Neural progenitor cell (in vitro differentiated cells): Measurements from ENCODE around the gene IL17RB. TPM values are rescaled to one million over a fixed set of nuclear protein-coding genes. Genes with fewer than 3 reads are reported as not detected.

Source experiments
- DNase-seq: peaks from one replicate; pipeline ENCODE4 v3.0.0-alpha.2; 2016; ENCODE audit warnings: low spot score
- H2AFZ ChIP-seq: fragments of 200-600 bp; sonication (generic); replicated peaks from 2 replicates; pipeline ENCODE4 v1.6.1; 2016; ENCODE audit warnings: antibody characterized with exemption
- H3F3A ChIP-seq: fragments of 200-600 bp; sonication (generic); 2 replicates; pipeline ENCODE4 v1.6.1; 2016; ENCODE audit warnings: antibody characterized with exemption, low read depth
- H3K27ac ChIP-seq: fragments of 200-600 bp; sonication (generic); 2 replicates; pipeline ENCODE4 v1.5.1; 2016; ENCODE audit warnings: mild to moderate bottlenecking
- H3K27me3 ChIP-seq: fragments of 200-600 bp; sonication (generic); 2 replicates; pipeline ENCODE4 v1.6.1; 2016; ENCODE audit warnings: mild to moderate bottlenecking, moderate library complexity
- H3K36me3 ChIP-seq: fragments of 200-600 bp; sonication (generic); 2 replicates; pipeline ENCODE4 v1.5.1; 2016
- H3K4me1 ChIP-seq: fragments of 200-600 bp; sonication (generic); 2 replicates; pipeline ENCODE4 v1.6.1; 2016; ENCODE audit warnings: mixed run types
- H3K4me2 ChIP-seq: fragments of 200-600 bp; sonication (generic); 2 replicates; pipeline ENCODE4 v1.6.1; 2016
- H3K4me3 ChIP-seq: fragments of 200-600 bp; sonication (generic); 2 replicates; pipeline ENCODE4 v1.5.1; 2016
- H3K79me2 ChIP-seq: fragments of 200-600 bp; sonication (generic); 2 replicates; pipeline ENCODE4 v1.6.1; 2016; ENCODE audit warnings: low read depth
- H3K9ac ChIP-seq: fragments of 200-600 bp; sonication (generic); 2 replicates; pipeline ENCODE4 v1.6.1; 2016
- H3K9me3 ChIP-seq: fragments of 200-600 bp; sonication (generic); 2 replicates; pipeline ENCODE4 v1.5.1; 2016; ENCODE audit warnings: low read depth
- H4K20me1 ChIP-seq: fragments of 200-600 bp; sonication (generic); 2 replicates; pipeline ENCODE4 v1.6.1; 2016; ENCODE audit warnings: low read depth
- H3K27ac Mint-ChIP-seq: 3 replicates; pipeline ENCODE4 v1.8.0; 2021; ENCODE audit warnings: mixed read lengths
- H3K27me3 Mint-ChIP-seq: 2 replicates; pipeline ENCODE4 v1.8.0; 2022; ENCODE audit warnings: low read depth, mild to moderate bottlenecking, inconsistent platforms, moderate library complexity, mixed read lengths; ENCODE audit not compliant: insufficient read depth
- H3K36me3 Mint-ChIP-seq: 3 replicates; pipeline ENCODE4 v1.8.0; 2021; ENCODE audit warnings: mixed read lengths
- H3K4me1 Mint-ChIP-seq: 3 replicates; pipeline ENCODE4 v1.8.0; 2021; ENCODE audit warnings: mixed read lengths
- H3K4me3 Mint-ChIP-seq: 3 replicates; pipeline ENCODE4 v1.8.0; 2021; ENCODE audit warnings: mild to moderate bottlenecking, moderate library complexity, mixed read lengths
- H3K9me3 Mint-ChIP-seq: 3 replicates; pipeline ENCODE4 v1.8.0; 2020; ENCODE audit warnings: mixed read lengths
- CTCF ChIP-seq: fragments of 200-600 bp; sonication (generic); IDR thresholded peaks from 2 replicates; pipeline ENCODE4 v1.5.1; 2017; ENCODE audit warnings: antibody characterized with exemption, mild to moderate bottlenecking
- EZH2 ChIP-seq: fragments of 200-600 bp; sonication (generic); IDR thresholded peaks from 2 replicates; pipeline ENCODE4 v1.6.1; 2017; ENCODE audit warnings: antibody characterized with exemption, mild to moderate bottlenecking, moderate library complexity
- EZH2phosphoT487 ChIP-seq: fragments of 200-600 bp; sonication (generic); IDR thresholded peaks from 2 replicates; pipeline ENCODE4 v1.6.1; 2017; ENCODE audit warnings: antibody characterized with exemption
- total RNA-seq: library from RNA; depleted of rRNA; stranded (reverse); fragments of >200 nt; gene quantifications from 2 replicates; pipeline ENCODE4 v1.2.3, GENCODE V29; 2015; ENCODE audit warnings: low replicate concordance

IL17RB gene
- total RNA-seq, 1 donor from 2014 or later: 3.4 TPM

- Histone ChIP-seq H3K9ac (no peak overlapping the region), H4K20me1 (peaks cover 4% of the 10 kb centered on the region), H3K36me3 (no peaks in the 10 kb centered on the region), H3K4me3 (no peak overlapping the region), H3F3A (no peaks in the 10 kb centered on the region), H3K4me1 (no peaks in the 10 kb centered on the region), H3K27me3 (no peaks in the 10 kb centered on the region), H3K9me3 (no peaks in the 10 kb centered on the region), H3K79me2 (no peaks in the 10 kb centered on the region), H3K27ac (no peak overlapping the region), H2AFZ (no peak overlapping the region), H3K4me2 (no peak overlapping the region)
- Mint-ChIP-seq H3K4me1 (no peaks in the 10 kb centered on the region), H3K27ac (no peak overlapping the region), H3K9me3 (no peaks in the 10 kb centered on the region), H3K4me3 (no peak overlapping the region), H3K27me3 (peaks cover 6% of the 10 kb centered on the region), H3K36me3 (peaks cover 3% of the 10 kb centered on the region)
- TF ChIP-seq EZH2phosphoT487 (no peak), EZH2 (no peak), CTCF (no peak)
- DNase-seq: no peak
Measured at GRCh38 chr3:53833053-53833645, 13.2 kb upstream of the IL17RB start.

GRCh38 chr3:53833700-53834099, 12.7 kb upstream of the IL17RB start:
- Histone ChIP-seq H4K20me1 (peaks cover 2% of the 10 kb centered on the region), H3K27me3 (no peaks in the 10 kb centered on the region), H3K4me1 (no peaks in the 10 kb centered on the region), H2AFZ (no peak overlapping the region), H3K4me2 (no peak overlapping the region), H3K79me2 (no peaks in the 10 kb centered on the region), H3K4me3 (no peak overlapping the region), H3F3A (no peaks in the 10 kb centered on the region), H3K9ac (no peak overlapping the region), H3K9me3 (no peaks in the 10 kb centered on the region), H3K36me3 (no peaks in the 10 kb centered on the region), H3K27ac (no peak overlapping the region)
- no peak for TF ChIP-seq EZH2
- no peak for TF ChIP-seq EZH2phosphoT487
- TF ChIP-seq CTCF: no peak
- H3K4me1 Mint-ChIP-seq: no peaks in the 10 kb centered on the region
- no peak overlapping the region for H3K27ac Mint-ChIP-seq
- H3K27me3 Mint-ChIP-seq: peaks cover 6% of the 10 kb centered on the region
- H3K4me3 Mint-ChIP-seq: no peak overlapping the region
- DNase-seq: no peak
- H3K36me3 Mint-ChIP-seq: peaks cover 3% of the 10 kb centered on the region
- H3K9me3 Mint-ChIP-seq: no peaks in the 10 kb centered on the region

- H3K27me3 Mint-ChIP-seq: peaks cover 4% of the 10 kb centered on the region
- no peaks in the 10 kb centered on the region for H3K9me3 ChIP-seq
- DNase-seq: no peak
- no peak overlapping the region for H3K4me3 ChIP-seq
- TF ChIP-seq EZH2phosphoT487 (no peak), CTCF (peak; percentile 6)
- no peak overlapping the region for H3K4me2 ChIP-seq
- H3K36me3 Mint-ChIP-seq: peaks cover 3% of the 10 kb centered on the region
- no peaks in the 10 kb centered on the region for H3K27me3 ChIP-seq
- H3K79me2 ChIP-seq: no peaks in the 10 kb centered on the region
- H3K4me3 Mint-ChIP-seq: no peak overlapping the region
- H3K4me1 ChIP-seq: no peaks in the 10 kb centered on the region
- H2AFZ ChIP-seq: no peak overlapping the region
- no peaks in the 10 kb centered on the region for H3K36me3 ChIP-seq
- H3K27ac Mint-ChIP-seq: no peak overlapping the region
- H4K20me1 ChIP-seq: no peaks in the 10 kb centered on the region
- H3K27ac ChIP-seq: no peak overlapping the region
- no peak overlapping the region for H3K9ac ChIP-seq
- H3K9me3 Mint-ChIP-seq: no peaks in the 10 kb centered on the region
- H3K4me1 Mint-ChIP-seq: no peaks in the 10 kb centered on the region
- no peaks in the 10 kb centered on the region for H3F3A ChIP-seq
Measured at GRCh38 chr3:53834429-53835095, 11.8 kb upstream of the IL17RB start.
